CD4-positive, alpha-beta T cell treated with Interleukin-2 at 100 ng/mL for 4 hours (primary cell): ENCODE data around the gene ANAPC16.
A peak's percentile ranks its signal among the peaks of the same experiment; 100 is the strongest.
"Not testable (repeated sequence)": the region's sequence is repeated elsewhere in the genome, so short reads cannot be mapped to it uniquely, and the experiment has no call there.

Experiments
- DNase-seq: peaks from one replicate; pipeline ENCODE4 v3.0.0-alpha.2; 2020; ENCODE audit warnings: low spot score

Gene ANAPC16

GRCh38 chr10:72264536-72264935, 48.7 kb downstream of the ANAPC16 start:
- no peak for DNase-seq

- no peak for DNase-seq
Measured at GRCh38 chr10:72265508-72265907, 49.7 kb downstream of the ANAPC16 start.

GRCh38 chr10:72265990-72266865, 50.4 kb downstream of the ANAPC16 start:
- DNase-seq: no peak

GRCh38 chr10:72267381-72267780, 51.6 kb downstream of the ANAPC16 start:
- no peak for DNase-seq

DNA sequence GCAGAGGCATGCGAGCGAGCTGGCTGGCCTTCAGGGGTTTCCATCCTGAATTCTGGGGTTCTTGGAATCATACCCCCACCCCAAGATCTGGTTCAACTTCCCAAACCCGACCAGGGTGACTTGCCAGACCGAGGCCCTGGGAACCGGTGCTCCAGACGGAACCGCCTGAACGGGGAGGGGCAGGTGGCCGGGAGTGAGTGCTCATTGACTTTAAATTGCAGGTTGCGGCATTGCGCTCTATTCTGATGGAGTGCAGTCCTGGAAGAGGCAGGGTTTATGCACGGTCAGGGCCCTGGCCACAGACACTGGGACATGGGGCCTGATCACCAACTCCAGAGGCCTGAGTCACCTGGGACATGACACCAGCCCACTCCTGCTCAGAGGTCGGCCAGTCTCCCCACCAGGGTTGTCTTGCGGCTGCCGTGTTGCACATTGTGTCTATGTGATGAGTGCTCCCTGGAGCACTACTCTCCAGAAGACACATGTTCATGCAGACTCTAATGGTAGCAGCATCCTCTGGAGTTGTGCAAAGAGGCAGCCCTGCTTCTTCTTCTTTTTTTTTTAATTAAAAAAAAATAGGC, 52.1 kb downstream of the ANAPC16 start:
- DNase-seq: no peak

DNA sequence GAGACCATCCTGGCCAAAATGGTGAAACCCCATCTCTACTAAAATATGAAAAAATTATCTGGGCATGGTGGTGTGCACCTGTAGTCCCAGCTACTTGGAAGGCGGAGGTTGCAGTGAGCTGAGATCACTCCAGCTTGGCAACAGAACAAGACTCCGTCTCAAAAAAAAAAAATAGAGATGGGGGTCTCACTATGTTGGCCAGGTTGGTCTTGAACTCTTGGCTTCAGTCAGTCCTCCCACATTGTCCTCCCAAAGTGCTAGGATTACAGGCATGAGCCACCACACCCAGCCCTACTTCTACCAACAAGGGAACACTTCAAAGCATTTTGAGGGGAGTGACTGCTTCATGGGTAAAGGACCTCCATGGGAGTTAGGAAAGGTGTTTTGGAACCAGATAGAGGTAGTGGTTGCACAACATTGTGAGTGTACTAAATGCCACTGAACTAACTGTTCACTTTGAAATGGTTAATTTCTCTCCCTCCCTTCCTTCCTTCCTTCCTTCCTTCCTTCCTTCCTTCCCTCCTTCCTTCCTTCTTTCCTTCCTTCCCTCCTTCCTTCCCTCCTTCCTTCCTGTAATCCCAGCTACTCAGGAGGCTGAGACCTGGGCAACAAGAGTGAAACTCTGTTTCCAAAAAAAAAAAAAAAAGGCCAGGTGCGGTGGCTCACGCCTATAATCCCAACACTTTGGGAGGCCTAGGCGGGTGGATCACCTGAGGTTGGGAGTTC, 52.8 kb downstream of the ANAPC16 start:
- DNase-seq: not testable (repeated sequence)

GRCh38 chr10:72270607-72271281, 54.9 kb downstream of the ANAPC16 start:
- no peak for DNase-seq

GRCh38 chr10:72272689-72273409, 57.0 kb downstream of the ANAPC16 start:
- DNase-seq: no peak

DNA sequence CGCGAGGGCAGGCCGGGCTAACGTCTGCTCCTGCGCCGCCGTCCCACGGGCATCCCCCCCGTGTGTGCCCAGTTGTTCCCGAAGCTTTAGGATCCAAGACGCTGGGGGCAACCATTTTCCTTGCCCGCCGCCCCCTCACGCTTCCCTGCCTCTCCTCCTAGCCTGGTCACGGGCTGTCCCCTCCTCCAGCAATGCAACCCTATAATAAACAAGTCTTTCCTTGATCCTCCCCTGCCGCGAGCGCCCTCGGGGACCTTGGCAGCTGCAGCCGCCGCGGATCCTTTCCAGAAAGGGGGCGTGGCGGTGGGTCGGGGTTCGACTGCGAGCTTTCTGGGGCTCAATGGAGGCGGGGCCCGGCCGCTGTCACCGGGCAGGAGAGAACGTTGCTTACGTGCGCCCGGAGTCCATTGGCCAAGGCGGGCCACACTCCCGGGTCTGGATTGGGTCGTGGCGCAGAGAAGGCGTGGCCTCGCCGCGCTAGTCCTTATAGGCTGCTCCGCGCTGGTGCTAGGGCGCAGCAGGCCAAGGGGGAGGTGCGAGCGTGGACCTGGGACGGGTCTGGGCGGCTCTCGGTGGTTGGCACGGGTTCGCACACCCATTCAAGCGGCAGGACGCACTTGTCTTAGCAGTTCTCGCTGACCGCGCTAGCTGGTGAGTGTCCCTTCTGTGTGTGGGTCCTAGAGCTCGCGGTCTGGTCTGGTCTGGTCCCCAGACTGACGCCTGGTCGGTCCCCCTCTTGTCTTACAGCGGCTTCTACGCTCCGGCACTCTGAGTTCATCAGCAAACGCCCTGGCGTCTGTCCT, 57.8 kb downstream of the ANAPC16 start, which contains the start of gene DDIT4:
Gene DDIT4, plus strand, starts transcription at position 515 of the 803 bp plus-strand sequence. CDS start 293 bp downstream, outside the sequence.
- DNase-seq: peak; percentile 97

DNA sequence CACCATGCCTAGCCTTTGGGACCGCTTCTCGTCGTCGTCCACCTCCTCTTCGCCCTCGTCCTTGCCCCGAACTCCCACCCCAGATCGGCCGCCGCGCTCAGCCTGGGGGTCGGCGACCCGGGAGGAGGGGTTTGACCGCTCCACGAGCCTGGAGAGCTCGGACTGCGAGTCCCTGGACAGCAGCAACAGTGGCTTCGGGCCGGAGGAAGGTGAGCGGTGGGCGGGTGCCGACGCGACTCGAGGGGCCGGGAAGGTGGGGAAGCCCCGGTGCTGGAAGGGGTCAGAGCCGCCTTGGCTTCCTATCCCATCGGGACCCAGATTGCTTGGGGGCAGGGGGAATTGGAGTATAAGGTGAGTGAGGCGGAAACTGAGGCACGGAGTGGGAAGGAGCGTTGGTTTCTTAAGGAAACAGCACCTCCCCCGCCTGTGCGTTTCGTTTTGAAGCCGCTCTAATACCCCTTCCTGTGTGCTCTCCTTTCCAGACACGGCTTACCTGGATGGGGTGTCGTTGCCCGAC, 58.5 kb downstream of the ANAPC16 start:
- no peak for DNase-seq

DNA sequence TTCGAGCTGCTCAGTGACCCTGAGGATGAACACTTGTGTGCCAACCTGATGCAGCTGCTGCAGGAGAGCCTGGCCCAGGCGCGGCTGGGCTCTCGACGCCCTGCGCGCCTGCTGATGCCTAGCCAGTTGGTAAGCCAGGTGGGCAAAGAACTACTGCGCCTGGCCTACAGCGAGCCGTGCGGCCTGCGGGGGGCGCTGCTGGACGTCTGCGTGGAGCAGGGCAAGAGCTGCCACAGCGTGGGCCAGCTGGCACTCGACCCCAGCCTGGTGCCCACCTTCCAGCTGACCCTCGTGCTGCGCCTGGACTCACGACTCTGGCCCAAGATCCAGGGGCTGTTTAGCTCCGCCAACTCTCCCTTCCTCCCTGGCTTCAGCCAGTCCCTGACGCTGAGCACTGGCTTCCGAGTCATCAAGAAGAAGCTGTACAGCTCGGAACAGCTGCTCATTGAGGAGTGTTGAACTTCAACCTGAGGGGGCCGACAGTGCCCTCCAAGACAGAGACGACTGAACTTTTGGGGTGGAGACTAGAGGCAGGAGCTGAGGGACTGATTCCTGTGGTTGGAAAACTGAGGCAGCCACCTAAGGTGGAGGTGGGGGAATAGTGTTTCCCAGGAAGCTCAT, 59.0 kb downstream of the ANAPC16 start:
- peak; percentile 73 for DNase-seq

DNA sequence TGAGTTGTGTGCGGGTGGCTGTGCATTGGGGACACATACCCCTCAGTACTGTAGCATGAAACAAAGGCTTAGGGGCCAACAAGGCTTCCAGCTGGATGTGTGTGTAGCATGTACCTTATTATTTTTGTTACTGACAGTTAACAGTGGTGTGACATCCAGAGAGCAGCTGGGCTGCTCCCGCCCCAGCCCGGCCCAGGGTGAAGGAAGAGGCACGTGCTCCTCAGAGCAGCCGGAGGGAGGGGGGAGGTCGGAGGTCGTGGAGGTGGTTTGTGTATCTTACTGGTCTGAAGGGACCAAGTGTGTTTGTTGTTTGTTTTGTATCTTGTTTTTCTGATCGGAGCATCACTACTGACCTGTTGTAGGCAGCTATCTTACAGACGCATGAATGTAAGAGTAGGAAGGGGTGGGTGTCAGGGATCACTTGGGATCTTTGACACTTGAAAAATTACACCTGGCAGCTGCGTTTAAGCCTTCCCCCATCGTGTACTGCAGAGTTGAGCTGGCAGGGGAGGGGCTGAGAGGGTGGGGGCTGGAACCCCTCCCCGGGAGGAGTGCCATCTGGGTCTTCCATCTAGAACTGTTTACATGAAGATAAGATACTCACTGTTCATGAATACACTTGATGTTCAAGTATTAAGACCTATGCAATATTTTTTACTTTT, 59.7 kb downstream of the ANAPC16 start:
- no peak for DNase-seq

- DNase-seq: no peak
Measured at GRCh38 chr10:72276013-72276387, 60.2 kb downstream of the ANAPC16 start.

GRCh38 chr10:72276421-72277339, 60.9 kb downstream of the ANAPC16 start:
- DNase-seq: no peak

- DNase-seq: no peak
Measured at GRCh38 chr10:72277340-72277995, 61.7 kb downstream of the ANAPC16 start.

DNA sequence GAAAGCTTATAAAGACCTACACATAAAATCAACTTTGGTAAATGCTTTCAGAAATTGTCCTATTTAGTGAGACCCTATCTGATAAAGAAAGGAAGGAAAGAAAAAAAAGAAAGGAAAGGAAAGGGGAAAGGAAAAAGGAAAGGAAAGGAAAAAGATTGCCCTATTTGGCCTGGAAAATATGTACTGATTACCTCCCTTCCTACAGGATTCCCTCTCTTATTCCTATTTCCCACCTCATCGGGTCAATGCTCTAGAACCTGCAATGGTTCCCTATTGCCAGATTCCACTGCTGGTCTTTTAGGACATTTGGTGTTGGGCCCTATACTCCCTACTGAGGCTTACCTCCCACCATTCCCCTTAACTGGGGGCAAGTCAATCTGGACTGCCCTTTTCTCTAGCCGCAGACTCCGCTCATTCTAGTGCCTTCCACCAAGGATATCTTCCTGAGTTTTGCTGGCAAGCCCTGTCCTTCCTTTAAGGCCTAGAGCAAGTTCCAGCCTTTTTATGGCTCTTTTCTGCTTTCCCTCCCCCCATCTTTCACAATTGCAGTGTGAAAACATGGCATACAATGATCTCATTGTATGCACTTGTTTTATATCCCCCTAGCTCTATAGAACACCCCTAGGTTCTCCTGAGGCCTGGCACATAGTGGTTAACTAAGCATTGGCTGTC, 62.3 kb downstream of the ANAPC16 start:
- DNase-seq: no peak
